Spleen (tissue), 11 donors: ENCODE data around the gene MARCHF11. TPM values are rescaled to one million over a fixed set of nuclear protein-coding genes. Genes with fewer than 3 reads are reported as not detected.

Experiments
- DNase-seq: peaks from one replicate; pipeline ENCODE4 v3.0.0-alpha.2; 2020
- H3K27ac ChIP-seq, 8 donors: fragments of 200-600 bp; sonication (generic) in 7 of 8; 1 replicate in 4 of 8; 2 replicates in 4 of 8; pipeline versions ENCODE4 v1.5.0 to v1.8.0; 2016 to 2021; ENCODE audit warnings: inconsistent platforms in 4 of 8, mild to moderate bottlenecking in 4 of 8, moderate library complexity in 1 of 8
- H3K27me3 ChIP-seq, 7 donors: fragments of 200-600 bp; sonication (generic) in 6 of 7; replicated peaks in 1 of 7; 1 replicate in 4 of 7; 2 replicates in 3 of 7; pipeline versions ENCODE4 v1.5.0 to v1.8.0; 2016 to 2021; ENCODE audit warnings: inconsistent platforms in 3 of 7, mild to moderate bottlenecking in 1 of 7
- H3K36me3 ChIP-seq, 6 donors: fragments of 200-600 bp; sonication (generic) in 5 of 6; 1 replicate in 4 of 6; 2 replicates in 2 of 6; pipeline versions ENCODE4 v1.5.0 to v1.8.0; 2016 to 2021; ENCODE audit warnings: inconsistent platforms in 2 of 6
- H3K4me1 ChIP-seq, 6 donors: fragments of 200-600 bp; sonication (generic) in 5 of 6; 1 replicate in 3 of 6; 2 replicates in 3 of 6; pipeline versions ENCODE4 v1.5.0 to v1.8.0; 2016 to 2021; ENCODE audit warnings: inconsistent platforms in 3 of 6
- H3K4me3 ChIP-seq, 8 donors: fragments of 200-600 bp; sonication (generic) in 7 of 8; 1 replicate in 4 of 8; 2 replicates in 4 of 8; pipeline versions ENCODE4 v1.5.0 to v1.8.0; 2016 to 2021; ENCODE audit warnings: inconsistent platforms in 4 of 8, mild to moderate bottlenecking in 4 of 8, moderate library complexity in 2 of 8
- H3K9me3 ChIP-seq, 8 donors: fragments of 200-600 bp; sonication (generic) in 7 of 8; 1 replicate in 4 of 8; 2 replicates in 4 of 8; pipeline versions ENCODE4 v1.5.0 to v1.8.0; 2016 to 2021; ENCODE audit warnings: inconsistent platforms in 4 of 8
- CTCF ChIP-seq, 11 experiments: fragments of 200-600 bp in 7 of 11; fragments of 450-650 bp in 4 of 11; sonication (generic) in 4 of 11; IDR thresholded peaks in 8 of 11; conservative IDR thresholded peaks in 3 of 11; 1 replicate in 7 of 11; 2 replicates in 4 of 11; pipeline versions ENCODE4 v1.4.0 to v1.8.0; 2016 to 2021; ENCODE audit warnings: antibody characterized with exemption in 11 of 11, inconsistent platforms in 4 of 11, mild to moderate bottlenecking in 1 of 11
- POLR2A ChIP-seq, 3 donors: fragments of 450-650 bp; IDR thresholded peaks; one replicate each; pipeline ENCODE4 v1.5.1; 2017; ENCODE audit warnings: antibody characterized with exemption in 3 of 3, mild to moderate bottlenecking in 1 of 3
- POLR2AphosphoS5 ChIP-seq, 3 donors: sonication (generic); formaldehyde crosslinking; IDR thresholded peaks; one replicate each; pipeline ENCODE4 v1.5.1; 2017; ENCODE audit warnings: antibody characterized with exemption in 3 of 3
- WGBS, 5 donors: extraction: QIAGEN DNeasy Blood & Tissue Kit in 3 of 5; methylation state at CpG; one replicate each; pipeline versions ENCODE4 v1.1.5 to v1.1.7; 2013 to 2018; 5-methylcytosine and 5-hydroxymethylcytosine counted together
- intact Hi-C: fragments of 100-400 bp; cut with DNase I; formaldehyde crosslinking; loops from one replicate; pipeline ENCODE4 v1.15.0; 2023; ENCODE audit warnings: low total_unique reads
- polyA plus RNA-seq, 3 donors: library from polyadenylated mRNA; stranded (reverse); fragments of 200-250 nt; gene quantifications; one replicate each; pipeline ENCODE4 v1.2.1, GENCODE V29; 2013
- total RNA-seq, 7 donors: library from RNA; depleted of rRNA in 3 of 7; stranded (reverse); fragments of >200 nt in 3 of 7; fragmentation: NEBNext Ultra II Directional in 4 of 7; extraction: Animal tissue kit (Norgen Biotek cat#: 25700) in 4 of 7; gene quantifications; one replicate each; pipeline versions ENCODE4 v1.1.0 to v1.2.1, GENCODE V29; 2016 to 2021
- donor health status: healthy with polysubstance abuse.
- donor health status: DM: no; HTN: no; CAD: no; lungs with moderate emphysema.
- donor health status: DM: no; HTN: no; CAD: no.
- donor health status: Bipolar disorder and iron deficiency.
- donor health status: healthy.
- donor health status: DM: no; HTN: no; CAD: no.
- donor health status: DM: yes; HTN: yes; CAD: no.

Gene MARCHF11
- total and polyA plus RNA-seq, 10 donors: not detected

- intact Hi-C loops: no loop called here
- no peak for TF ChIP-seq CTCF (IDR thresholded peaks at IDR 0.05 in 8 of 11, conservative IDR thresholded peaks at IDR 0.05 in 3 of 11)
- TF ChIP-seq POLR2A (IDR thresholded peaks at IDR 0.05): no peak
- TF ChIP-seq POLR2AphosphoS5 (IDR thresholded peaks at IDR 0.05): no peak
- no peaks in the 10 kb centered on the region for H3K36me3 ChIP-seq
- DNase-seq: no peak
- no peak overlapping the region for H3K27ac ChIP-seq
- peaks cover 0 to 7% (median 0%) of the 10 kb centered on the region in 8 donors for H3K9me3 ChIP-seq
- H3K27me3 ChIP-seq: no peaks in the 10 kb centered on the region
- no peaks in the 10 kb centered on the region for H3K4me1 ChIP-seq
- 77 to 87% (median 86%) methylated on average over 5 of the region's 5 CpGs for WGBS, 5 donors
- no peak overlapping the region for H3K4me3 ChIP-seq
Measured at GRCh38 chr5:16131878-16132277, 47.7 kb downstream of the MARCHF11 start.

- Histone ChIP-seq H3K36me3 (no peaks in the 10 kb centered on the region), H3K4me1 (no peaks in the 10 kb centered on the region), H3K27ac (no peak overlapping the region), H3K27me3 (no peaks in the 10 kb centered on the region), H3K4me3 (no peak overlapping the region), H3K9me3 (peaks cover 0 to 6% (median 0%) of the 10 kb centered on the region in 8 donors)
- TF ChIP-seq CTCF (IDR thresholded peaks at IDR 0.05 in 8 of 11, conservative IDR thresholded peaks at IDR 0.05 in 3 of 11) (no peak), POLR2A (IDR thresholded peaks at IDR 0.05) (no peak), POLR2AphosphoS5 (IDR thresholded peaks at IDR 0.05) (no peak)
- intact Hi-C loops: no loop called here
- 73 to 87% (median 82%) methylated on average over 5 of the region's 5 CpGs for WGBS, 5 donors
- DNase-seq: no peak
Measured at GRCh38 chr5:16128944-16129343, 50.6 kb downstream of the MARCHF11 start.

DNA sequence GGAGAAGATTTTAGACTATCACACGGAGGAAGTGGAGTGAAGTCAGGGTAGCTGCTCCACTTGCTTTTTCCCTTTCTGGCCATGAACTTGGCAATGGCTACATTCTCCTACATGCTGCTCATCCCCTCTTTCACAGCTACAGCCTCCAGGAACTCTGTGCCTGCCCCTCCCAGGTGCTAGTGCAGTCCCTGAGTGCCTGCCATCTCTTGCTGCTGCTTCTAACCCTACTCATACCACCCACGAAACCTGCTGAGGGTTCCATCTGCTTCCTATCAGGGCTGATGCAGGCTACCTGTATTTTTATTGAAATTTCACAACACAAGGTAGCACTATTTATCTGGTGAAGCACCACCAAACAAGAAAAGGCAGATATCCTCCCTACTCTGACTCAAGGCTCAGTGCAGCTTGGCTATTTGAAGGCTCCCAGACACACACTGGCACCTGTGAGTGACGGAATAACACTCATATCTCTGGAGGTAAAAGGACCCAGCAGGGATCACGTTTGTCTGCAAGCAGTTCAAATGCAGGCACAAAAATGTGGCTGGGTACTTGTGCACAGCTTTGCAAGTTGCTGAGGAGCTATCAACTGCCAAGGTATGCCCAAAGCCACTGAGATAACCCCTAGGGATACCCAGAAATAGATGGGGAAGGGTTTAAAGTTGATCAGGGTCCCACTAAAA, 51.6 kb downstream of the MARCHF11 start:
- Histone ChIP-seq H3K27ac (no peak overlapping the region), H3K27me3 (no peaks in the 10 kb centered on the region), H3K4me1 (no peaks in the 10 kb centered on the region), H3K4me3 (no peak overlapping the region), H3K9me3 (peaks cover 0 to 1% (median 0%) of the 10 kb centered on the region in 8 donors), H3K36me3 (no peaks in the 10 kb centered on the region)
- TF ChIP-seq POLR2AphosphoS5 (IDR thresholded peaks at IDR 0.05): no peak
- TF ChIP-seq CTCF (IDR thresholded peaks at IDR 0.05 in 8 of 11, conservative IDR thresholded peaks at IDR 0.05 in 3 of 11): no peak
- TF ChIP-seq POLR2A (IDR thresholded peaks at IDR 0.05): no peak
- intact Hi-C loops: no loop called here
- DNase-seq: no peak
- 61 to 75% (median 67%) methylated on average over 4 of the region's 4 CpGs for WGBS, 5 donors

DNA sequence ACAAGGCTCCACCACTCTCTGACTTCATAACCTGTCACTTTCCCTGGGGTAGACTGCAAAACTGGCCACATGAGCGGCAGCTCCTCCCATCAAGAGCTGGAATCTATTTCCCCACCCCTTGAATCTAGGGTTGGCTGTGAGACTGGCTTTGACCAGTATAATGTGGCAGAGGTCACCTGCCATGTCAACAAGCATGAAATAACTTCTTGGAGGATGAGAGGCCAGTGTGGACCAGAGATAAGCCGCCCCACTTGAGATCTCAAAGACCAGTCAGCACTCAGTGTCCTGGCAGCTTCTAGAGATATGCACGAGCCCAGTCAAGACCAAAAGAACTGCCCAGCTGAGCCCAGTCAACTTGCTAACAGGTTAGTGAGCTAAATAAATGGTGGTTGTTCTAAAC, 59.0 kb downstream of the MARCHF11 start:
- Histone ChIP-seq H3K9me3 (peaks cover 0 to 15% (median 0%) of the 10 kb centered on the region in 8 donors), H3K4me1 (no peaks in the 10 kb centered on the region), H3K36me3 (no peaks in the 10 kb centered on the region), H3K27ac (no peak overlapping the region), H3K27me3 (no peaks in the 10 kb centered on the region), H3K4me3 (no peak overlapping the region)
- DNase-seq: no peak
- WGBS, 5 donors: 64 to 90% (median 85%) methylated on average over 3 of the region's 3 CpGs
- intact Hi-C loops: no loop called here
- no peak for TF ChIP-seq CTCF (IDR thresholded peaks at IDR 0.05 in 8 of 11, conservative IDR thresholded peaks at IDR 0.05 in 3 of 11)
